GM18909 (cell line): ENCODE data around the gene GALNT12.

Experiments used
- ATAC-seq: cut with Tn5 transposase; IDR thresholded peaks from one replicate; pipeline ENCODE4 v1.9.1; 2021; ENCODE audit warnings: mild to moderate bottlenecking; ENCODE audit not compliant: unreplicated experiment, poor library complexity

Gene GALNT12

GRCh38 chr9:98874721-98875255, 67.3 kb downstream of the GALNT12 start:
- no peak for ATAC-seq

- ATAC-seq, result no peak
These were observed 68.1 kb downstream of the GALNT12 start for GRCh38 chr9:98875536-98875935.

DNA sequence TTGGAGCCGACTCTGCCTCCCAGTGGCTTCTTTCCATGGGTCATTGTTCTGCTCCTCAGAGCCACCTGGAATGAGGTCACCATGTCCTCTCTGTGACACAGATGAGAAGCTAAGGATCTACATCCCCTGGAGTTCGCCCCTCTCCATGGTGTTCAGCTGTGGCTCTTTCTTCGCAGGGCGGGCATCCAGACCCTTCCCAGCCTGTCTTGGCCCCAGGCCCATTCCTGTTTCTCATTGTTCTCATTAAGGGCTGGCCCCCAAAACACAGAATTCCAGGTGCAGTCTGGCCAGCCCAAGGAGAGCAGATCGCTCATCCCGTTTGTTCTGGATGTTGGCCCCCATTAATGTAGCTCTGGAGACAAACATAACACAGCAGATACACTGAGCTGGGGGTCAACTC, 69.8 kb downstream of the GALNT12 start:
- ATAC-seq, result no peak

GRCh38 chr9:98879094-98879962, 71.9 kb downstream of the GALNT12 start:
- ATAC-seq, result no peak

DNA sequence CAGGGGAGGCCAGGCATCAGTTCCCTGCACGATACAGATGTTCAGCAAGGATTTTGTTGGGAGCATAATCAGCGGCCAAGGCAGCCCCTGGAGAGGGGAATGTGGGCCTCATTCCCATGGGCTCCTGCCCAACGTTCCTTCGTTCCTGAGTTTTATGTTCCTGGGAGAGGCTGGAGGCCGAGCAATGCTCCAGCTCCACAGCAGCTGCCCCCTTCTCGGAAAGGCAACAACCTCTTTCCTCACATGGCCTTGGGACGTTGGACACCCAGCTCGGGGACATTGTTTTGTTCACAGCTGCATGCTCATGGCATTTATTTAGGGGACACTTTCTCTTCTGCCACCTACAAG, 72.5 kb downstream of the GALNT12 start:
- no peak for ATAC-seq

DNA sequence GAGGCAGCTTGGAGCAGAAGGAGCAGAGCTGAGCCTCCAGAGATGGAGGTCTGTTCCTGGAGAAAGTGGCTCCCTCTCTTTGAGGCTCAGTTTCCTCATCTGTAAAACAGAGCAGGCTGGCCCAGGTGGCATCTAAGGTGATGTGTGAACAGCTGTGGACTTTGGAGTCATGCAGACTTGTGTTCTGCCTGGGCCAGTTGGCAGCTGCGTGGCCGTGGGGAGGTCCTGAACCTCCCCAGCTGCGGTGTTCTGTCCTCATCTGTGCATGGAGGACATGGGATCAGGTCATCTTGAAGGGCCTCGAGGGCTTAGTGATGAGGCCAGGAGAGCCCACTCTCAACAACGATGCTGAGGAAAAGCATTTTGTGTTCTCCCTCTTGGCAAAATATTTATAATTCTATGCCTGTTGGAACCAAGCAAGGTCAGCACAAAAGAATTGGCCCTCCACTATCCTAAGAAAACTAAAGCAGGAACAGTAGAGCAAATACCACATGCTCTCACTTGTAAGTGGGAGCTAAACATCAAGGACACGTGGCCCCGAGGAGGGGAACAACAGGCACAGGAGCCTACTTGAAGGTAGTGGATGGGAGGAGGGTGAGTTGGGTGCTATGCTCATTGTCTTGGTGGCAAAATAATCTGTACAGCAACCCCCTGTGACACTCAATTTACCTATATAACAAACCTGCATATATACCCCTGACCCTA, 73.0 kb downstream of the GALNT12 start:
- no peak for ATAC-seq

- ATAC-seq, result no peak
These were observed 73.9 kb downstream of the GALNT12 start for GRCh38 chr9:98881356-98881755.

- ATAC-seq, result no peak
These were observed 74.5 kb downstream of the GALNT12 start for GRCh38 chr9:98881836-98882568.

DNA sequence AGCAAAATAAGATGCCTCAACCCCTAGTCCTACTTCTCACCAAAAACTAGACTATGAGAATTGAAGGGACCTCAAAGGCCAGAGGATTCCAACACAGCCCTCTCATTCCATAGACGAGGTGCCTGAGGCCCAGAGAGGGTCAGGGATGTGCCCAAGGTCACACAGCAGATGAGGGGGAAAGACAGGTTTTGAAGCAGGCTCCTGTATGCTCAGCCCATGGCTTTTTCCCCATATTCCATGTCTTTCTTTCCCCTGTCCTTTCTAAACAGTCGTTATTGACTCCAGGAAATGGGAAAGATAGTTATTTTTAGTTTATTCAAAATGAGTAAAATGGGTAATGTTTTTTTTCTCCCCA, 75.1 kb downstream of the GALNT12 start:
- ATAC-seq, result no peak

DNA sequence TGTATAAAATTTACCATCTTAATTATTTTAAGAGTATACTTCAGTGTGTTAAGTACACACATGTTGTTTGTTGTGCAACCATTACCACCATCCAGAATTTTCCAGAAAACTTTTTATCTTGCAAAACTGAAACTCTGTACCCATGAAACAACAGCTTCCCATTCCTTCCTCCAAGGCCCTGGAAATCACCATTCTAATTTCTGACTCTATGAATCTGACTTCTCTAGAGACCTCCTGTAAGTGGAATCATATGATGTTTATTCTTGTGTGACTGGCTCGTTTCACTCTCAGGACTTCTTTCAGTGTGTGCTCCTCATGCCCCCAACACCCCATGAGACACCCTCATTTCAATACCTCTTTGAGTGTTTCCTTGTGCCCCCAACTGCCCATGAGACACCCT, 75.8 kb downstream of the GALNT12 start:
- ATAC-seq, result no peak

GRCh38 chr9:98884849-98885248, 77.4 kb downstream of the GALNT12 start:
- no peak for ATAC-seq

GRCh38 chr9:98885575-98886295, 78.3 kb downstream of the GALNT12 start:
- no peak for ATAC-seq

DNA sequence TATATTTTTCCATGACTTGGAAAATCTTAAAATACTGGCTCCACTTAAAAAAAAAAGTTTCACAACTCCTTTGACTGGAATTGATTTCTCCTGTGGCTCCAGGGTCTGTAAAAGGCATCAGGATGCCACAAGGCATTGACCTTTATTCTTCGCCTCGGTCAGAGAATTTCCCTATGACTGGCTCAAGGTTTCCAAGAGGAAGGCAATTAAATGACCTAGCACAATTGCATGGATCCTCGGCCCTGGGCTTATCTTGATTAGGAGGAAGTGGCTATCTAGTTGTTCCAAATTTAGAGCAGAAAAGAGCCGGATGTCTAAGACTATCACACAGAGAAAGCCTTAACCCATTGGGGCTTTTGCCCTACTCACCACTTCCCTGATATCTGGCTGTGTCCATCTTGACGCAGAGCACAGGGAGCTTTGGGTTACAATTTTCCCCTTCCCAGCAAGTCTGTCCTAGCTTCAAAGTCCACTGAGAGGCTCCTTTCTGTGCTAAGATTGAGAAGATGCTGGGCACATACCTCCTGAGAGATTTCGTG, 79.3 kb downstream of the GALNT12 start:
- no peak for ATAC-seq

- no peak for ATAC-seq
These were observed 80.5 kb downstream of the GALNT12 start for GRCh38 chr9:98887918-98888510.

- no peak for ATAC-seq
These were observed 81.4 kb downstream of the GALNT12 start for GRCh38 chr9:98888801-98889421.

- ATAC-seq, result no peak
These were observed 82.8 kb downstream of the GALNT12 start for GRCh38 chr9:98890256-98890655.

DNA sequence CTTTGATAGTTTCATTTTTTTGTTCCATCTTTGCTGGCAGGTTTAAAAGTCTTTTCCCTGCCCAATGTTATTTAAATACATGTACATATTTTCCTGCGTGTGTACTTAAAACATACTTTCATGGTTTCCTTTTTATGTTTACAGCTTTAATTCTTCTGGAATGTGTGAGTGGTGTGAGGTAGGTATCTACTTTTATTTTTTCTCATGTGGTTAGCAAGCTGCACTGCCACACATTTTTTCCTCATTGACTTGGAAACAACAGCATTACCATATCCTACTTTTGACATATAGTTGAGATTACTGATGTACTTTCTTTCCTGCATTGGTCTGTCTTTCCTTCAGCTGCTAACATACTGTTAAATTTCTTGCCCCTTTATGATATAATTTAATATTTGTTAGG, 84.8 kb downstream of the GALNT12 start:
- ATAC-seq, result no peak

- no peak for ATAC-seq
These were observed 85.2 kb downstream of the GALNT12 start for GRCh38 chr9:98892690-98893089.

DNA sequence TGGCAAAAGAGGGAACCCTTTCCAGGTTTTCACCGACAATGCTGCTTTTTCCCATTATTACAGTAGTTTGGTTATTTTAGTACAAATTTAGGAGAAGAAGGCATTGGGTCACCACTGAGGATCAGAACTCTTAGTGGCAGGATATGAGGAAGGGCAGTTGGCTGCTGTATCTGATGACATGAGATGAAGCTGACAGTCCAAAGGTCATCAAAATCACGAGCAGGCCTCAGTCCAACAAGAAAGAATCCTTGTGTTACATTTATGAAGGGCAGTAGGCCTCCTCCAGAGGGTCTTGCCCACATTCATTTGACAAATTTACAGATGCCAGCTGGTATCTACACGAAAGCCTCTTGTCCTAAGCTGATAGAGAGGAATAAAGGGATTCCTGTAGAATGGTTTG, 86.7 kb downstream of the GALNT12 start:
- no peak for ATAC-seq
